Activated CD8-positive, alpha-beta memory T cell treated with anti-CD3 and anti-CD28 coated beads for 48 hours (primary cell): ENCODE data around the gene C6orf141.

ENCODE experiments used
- DNase-seq, 3 experiments: peaks; one replicate each; pipeline ENCODE4 v3.0.0-alpha.2; 2020; ENCODE audit warnings: low read depth in 2 of 3, low spot score in 2 of 3

C6orf141 gene

GRCh38 chr6:49550492-49551077 is at the start of gene C6orf141:
Gene C6orf141 (plus strand): TSS chr6:49550668. CDS start chr6:49550793, 125 bp downstream.
- DNase-seq = no peak

DNA sequence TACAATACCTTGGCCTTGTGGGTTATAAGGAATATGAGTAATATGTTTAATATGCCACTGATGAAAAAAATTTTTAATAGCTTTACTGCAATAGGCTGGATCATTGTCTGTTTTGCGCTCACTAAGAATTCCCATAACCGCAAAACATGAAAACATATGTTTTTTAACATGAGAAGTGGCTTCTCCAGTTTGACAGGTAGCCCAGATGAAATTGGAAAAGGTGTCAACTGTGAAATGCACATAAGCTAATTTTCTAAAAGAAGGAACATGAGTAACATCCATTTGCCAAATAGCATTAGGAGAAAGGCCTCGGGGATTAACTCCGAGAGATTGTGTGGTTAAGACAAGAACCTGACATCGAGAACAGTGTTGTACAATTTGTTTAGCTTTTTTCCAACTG is 45.8 kb upstream of the C6orf141 start:
- DNase-seq = no peak

GRCh38 chr6:49506569-49507111 is 43.8 kb upstream of the C6orf141 start:
- DNase-seq = no peak

DNA sequence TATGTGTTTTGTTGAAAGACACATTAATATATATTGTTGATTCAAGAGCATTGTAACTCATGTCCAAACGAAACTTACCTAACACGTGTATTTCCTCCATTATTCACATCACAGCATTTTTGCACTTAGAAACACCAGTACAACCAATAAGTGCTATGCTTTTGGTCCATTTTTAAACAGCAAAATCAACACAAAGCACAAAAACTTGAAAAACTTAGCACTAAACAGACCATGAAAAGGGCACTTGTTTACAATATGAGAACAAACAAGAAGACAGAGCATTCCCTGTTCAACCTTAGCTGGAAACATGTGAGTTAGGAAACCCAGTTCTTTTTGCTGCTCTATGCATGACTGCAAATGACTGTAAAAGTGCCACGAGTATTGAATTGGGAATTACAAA is 41.1 kb upstream of the C6orf141 start:
- DNase-seq = no peak

DNA sequence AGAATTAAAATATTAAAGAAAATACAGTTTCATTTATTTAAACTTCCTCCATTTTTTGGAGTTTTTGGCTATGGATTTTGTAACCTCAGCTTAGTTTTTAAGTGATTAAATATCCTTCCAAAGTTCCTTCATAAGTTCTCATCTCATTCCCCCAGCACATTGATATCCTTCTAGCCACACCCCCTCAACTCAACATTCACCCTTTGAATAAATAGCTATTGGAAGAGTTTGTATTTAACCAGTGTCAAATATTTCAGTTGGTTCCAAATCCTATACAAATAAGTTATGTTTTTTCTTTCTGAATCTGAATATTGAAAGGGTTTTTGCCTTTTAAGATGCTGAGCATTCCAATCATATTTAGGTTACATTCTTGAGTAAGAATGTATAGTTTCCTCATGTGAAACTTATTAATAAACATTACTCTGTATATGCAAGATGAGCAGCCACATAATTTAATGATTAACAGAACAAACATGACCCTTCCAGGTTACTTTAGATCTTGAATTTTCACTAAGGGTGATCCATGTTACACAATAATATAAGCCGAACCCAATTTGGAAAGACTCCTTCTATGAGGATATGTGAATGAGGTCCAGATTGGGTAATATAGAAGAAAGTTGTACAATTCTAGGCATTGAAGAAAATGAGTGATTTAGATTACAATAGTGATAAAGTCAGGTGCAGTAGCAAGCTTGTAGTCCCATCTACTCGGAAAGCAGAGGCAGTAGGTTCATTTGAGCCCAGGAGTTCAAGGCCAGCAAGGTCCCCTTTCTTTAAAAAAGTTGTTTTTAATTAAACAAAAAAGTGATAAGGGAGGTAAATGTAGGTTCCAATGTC is 37.1 kb upstream of the C6orf141 start:
- DNase-seq = no peak

DNA sequence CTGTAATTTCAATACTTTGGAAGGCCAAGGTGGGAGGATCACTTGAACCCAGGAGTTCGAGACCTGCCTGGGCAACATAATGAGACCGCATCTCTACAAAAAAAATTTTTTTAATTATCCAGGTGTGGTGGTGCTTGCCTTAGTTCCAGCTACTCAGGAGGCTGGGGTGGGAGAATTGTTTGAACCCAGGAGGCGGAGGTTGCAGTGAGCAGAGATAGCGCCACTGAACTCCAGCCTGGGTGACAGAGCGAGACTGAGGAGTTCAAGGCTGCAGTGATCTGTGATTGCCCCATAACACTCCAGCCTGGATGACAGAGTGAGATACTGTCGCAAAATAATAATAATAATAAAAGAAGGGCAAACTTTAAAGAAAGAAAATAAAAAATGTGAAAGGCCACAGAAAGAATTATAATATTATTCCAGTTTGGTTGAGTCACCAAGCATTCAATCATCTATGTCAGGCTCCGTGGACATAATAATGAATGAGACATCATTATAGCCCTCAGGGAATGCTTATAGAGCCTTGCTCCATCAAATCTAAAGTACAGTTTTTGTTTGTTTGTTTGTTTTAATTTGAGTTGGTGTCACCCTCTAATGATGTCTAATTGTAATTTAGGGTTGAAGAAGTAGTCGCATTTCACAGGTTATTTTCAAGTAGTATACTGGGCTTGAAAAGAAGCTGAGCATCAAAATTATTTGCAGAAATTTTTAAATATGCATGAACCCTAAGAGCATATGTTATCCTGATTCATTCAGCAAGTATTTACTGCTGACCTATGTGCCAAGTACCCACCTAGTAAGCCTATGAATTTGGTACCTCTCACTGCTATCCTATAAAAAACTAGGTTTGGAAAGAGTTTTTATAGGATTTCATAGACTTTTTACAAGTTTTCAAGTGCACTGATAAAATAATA is 35.6 kb upstream of the C6orf141 start:
- DNase-seq = no peak

- no peak for DNase-seq
These were observed 34.9 kb upstream of the C6orf141 start for GRCh38 chr6:49515485-49516146.

- DNase-seq = no peak
These were observed 34.3 kb upstream of the C6orf141 start for GRCh38 chr6:49516147-49516505.

DNA sequence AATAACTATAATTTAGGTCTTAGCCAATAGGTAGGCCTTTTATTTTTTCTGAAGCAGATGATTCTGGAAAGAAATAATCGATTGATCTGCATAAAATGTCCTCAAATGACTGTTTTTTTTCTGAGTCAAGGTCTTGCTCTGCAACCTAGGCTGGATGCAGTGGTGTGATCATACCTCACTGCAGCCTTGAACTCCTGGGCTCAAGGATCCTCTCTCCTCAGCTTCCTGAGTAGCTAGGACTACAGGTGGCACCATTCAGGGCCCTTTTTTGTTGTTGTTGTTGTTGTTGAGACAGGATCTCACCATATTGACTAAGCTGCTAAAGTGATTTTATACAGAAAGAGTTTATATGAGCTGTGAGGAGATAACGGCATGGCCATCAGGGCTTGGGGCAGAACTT is 32.5 kb upstream of the C6orf141 start:
- no peak for DNase-seq

DNA sequence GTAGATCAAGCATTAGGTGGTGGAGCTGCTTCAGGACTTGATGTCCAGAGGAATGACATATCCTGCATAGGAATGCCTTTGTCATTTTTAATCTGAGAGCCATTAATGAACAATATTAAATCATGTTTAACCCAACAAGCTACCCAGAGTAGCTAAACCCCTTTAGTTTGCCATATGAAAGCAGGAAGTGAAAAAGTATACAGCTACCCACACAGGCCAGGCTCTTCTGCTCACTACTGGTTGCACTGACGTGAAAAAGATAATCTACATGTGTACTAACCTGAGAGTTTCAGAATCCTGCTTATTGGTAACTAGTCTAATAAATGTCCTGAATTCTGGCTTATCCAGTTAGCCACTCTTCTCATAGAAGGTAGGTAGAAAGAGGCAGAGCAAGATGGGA is 30.8 kb upstream of the C6orf141 start:
- DNase-seq = no peak

DNA sequence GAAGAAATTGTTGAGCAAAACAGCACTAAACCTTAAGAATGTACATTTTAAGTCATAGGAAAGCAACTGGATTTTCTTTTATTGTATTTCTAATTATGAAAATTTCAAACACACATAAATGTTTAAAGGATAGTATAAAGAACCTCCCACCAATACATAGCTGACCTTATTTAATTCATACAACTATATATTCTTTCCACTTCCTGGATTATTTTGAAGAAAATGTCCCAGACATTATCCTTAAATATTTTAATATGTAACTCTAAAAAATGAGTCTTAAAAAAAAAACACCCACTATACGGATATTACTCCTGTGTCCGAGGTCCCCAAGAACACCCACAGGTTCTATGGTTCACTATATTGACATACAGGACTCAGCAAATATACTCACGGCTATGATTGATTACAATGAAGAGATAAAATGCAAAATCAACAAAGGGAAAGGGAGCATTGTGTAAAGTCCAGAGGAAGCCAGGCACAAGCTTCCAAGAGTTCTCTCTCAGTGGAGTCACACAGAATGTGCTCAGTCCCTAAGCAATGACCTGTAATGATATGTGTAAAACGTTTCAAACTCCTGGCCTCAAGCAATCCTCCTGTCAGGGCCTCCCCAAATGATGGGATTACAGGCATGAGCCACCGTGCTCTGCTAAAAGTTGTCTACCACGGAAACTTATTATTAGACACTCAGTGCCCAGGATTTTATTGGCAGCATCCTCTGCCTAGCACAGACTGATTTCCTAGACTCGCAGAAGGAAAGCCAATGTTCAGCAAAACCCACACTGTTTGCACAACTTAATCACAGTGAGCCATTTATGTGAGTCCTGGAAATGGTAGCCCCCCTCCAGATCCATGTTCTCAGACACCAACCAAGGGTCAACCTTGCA is 27.5 kb upstream of the C6orf141 start:
- no peak for DNase-seq

- DNase-seq = no peak
These were observed 26.6 kb upstream of the C6orf141 start for GRCh38 chr6:49523901-49524300.

GRCh38 chr6:49524541-49524940 is 25.9 kb upstream of the C6orf141 start:
- DNase-seq = no peak

DNA sequence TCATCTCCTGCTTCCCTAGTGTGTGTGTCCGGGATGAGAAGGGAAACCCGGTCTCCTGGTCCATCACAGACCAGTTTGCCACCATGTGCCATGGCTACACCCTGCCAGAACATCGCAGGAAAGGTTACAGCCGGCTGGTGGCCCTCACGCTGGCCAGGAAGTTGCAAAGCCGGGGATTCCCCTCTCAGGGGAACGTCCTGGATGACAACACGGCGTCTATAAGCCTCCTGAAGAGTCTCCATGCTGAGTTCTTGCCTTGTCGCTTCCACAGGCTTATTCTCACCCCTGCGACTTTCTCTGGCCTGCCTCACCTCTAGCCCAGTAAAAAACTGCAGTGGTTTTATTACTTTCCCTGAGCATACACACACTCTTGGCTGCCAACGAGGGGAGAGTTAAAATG is 23.9 kb upstream of the C6orf141 start:
- DNase-seq = no peak

- no peak for DNase-seq
These were observed 23.1 kb upstream of the C6orf141 start for GRCh38 chr6:49527320-49527719.

GRCh38 chr6:49528571-49528970 is 21.9 kb upstream of the C6orf141 start:
- no peak for DNase-seq

DNA sequence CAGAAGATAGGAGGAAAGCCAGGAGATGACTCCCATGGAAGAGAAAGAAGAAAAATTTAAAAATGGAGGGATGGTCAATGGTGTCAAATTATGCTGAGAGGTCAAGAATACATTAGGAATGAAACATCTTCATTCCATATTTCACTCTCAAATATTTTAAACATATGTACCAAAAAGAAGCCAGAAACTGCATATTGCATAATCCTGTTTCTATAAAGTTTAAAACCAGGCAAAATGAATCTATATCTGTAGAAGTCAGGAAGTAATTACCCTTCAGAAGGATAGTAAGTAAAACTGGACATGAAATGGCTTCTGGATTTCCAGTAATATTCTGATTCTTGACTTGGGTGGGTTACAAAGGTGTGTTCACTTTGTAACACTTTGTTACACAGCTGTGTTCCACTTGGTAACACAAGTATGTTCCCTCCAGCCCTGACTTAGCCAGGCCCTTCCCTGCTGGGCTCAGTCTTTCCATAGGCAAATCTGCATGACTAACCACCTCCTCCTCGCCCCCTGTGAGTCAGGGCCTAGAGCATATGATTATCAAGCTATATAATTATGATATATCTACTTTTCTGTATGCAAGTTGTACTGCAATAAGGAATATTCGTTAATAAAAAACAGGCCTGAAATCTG is 20.2 kb upstream of the C6orf141 start:
- no peak for DNase-seq

GRCh38 chr6:49531774-49532569 is 18.5 kb upstream of the C6orf141 start:
- DNase-seq = no peak

DNA sequence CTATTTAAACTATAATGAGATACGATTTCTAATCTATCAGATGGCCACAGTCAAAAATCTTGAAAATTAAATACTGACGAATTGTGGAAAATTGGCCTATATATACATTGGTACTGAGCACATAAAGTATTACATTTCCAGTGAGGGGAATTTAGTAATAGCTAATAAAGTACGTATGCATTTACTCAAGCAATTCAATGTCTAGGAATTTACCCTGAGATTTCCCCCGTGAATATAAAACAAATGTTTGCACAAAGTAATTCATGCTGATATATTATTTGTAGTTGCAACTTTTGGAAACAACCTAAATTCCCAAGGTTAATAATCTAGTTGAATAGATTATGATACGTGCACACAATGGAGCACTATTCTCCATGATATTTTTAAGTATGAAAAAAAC is 14.7 kb upstream of the C6orf141 start:
- no peak for DNase-seq
